Esophagus muscularis mucosa (tissue), 4 donors: ENCODE results near the gene DMRTC2. TPM values are rescaled to one million over a fixed set of nuclear protein-coding genes. Genes with fewer than 3 reads are reported as not detected.
A peak's percentile ranks its signal among the peaks of the same experiment; 100 is the strongest.

Experiments
- DNase-seq: peaks from one replicate; pipeline ENCODE4 v3.0.0-alpha.2; 2017; ENCODE audit errors: extremely low spot score
- H3K27ac ChIP-seq, 4 donors: fragments of 200-600 bp; sonication (generic); replicated peaks in 1 of 4; 1 replicate in 3 of 4; 2 replicates in 1 of 4; pipeline ENCODE4 v1.5.1; 2016 to 2019; ENCODE audit warnings: mild to moderate bottlenecking in 1 of 4
- H3K27me3 ChIP-seq, 4 donors: fragments of 200-600 bp; sonication (generic); one replicate each; pipeline versions ENCODE4 v1.5.1 to v1.6.0; 2016 to 2019
- H3K36me3 ChIP-seq, 4 donors: fragments of 200-600 bp; sonication (generic); one replicate each; pipeline ENCODE4 v1.5.1; 2016 to 2019
- H3K4me1 ChIP-seq, 4 donors: fragments of 200-600 bp; sonication (generic); one replicate each; pipeline ENCODE4 v1.5.1; 2016 to 2019
- H3K4me3 ChIP-seq, 4 donors: fragments of 200-600 bp; sonication (generic); 1 replicate in 2 of 4; 2 replicates in 2 of 4; pipeline ENCODE4 v1.5.1; 2016 to 2019; ENCODE audit warnings: mild to moderate bottlenecking in 4 of 4, moderate library complexity in 1 of 4
- H3K9me3 ChIP-seq, 4 donors: fragments of 200-600 bp; sonication (generic); 1 replicate in 3 of 4; 2 replicates in 1 of 4; pipeline ENCODE4 v1.5.1; 2016 to 2019
- EP300 ChIP-seq: sonication (generic); formaldehyde crosslinking; IDR thresholded peaks from one replicate; pipeline ENCODE4 v1.6.1; 2017; ENCODE audit warnings: antibody characterized with exemption
- POLR2A ChIP-seq: fragments of 450-650 bp; IDR thresholded peaks from one replicate; pipeline ENCODE4 v1.6.1; 2017; ENCODE audit warnings: antibody characterized with exemption, moderate library complexity, mild to moderate bottlenecking, low read depth
- POLR2AphosphoS5 ChIP-seq, 2 donors: sonication (generic); formaldehyde crosslinking; IDR thresholded peaks; one replicate each; pipeline ENCODE4 v1.6.1; 2017; ENCODE audit warnings: antibody characterized with exemption in 2 of 2
- WGBS: methylation state at CpG from one replicate; pipeline ENCODE4 v1.1.5; 2018; 5-methylcytosine and 5-hydroxymethylcytosine counted together
- intact Hi-C: fragments of 100-400 bp; cut with DNase I; formaldehyde crosslinking; loops from one replicate; pipeline ENCODE4 v1.15.1; 2023
- total RNA-seq, 4 donors: library from RNA; depleted of rRNA; stranded (reverse); fragments of >200 nt; gene quantifications; one replicate each; pipeline versions ENCODE4 v1.1.0 to v1.2.1, GENCODE V29; 2016
- TF ChIP-seq, protein P1 (sequence below), 3 experiments: fragments of 200-600 bp in 2 of 3; fragments of 450-650 bp in 1 of 3; sonication (generic) in 2 of 3; IDR thresholded peaks; one replicate each; pipeline ENCODE4 v1.5.1; 2017 to 2019; ENCODE audit warnings: antibody characterized with exemption in 3 of 3, mild to moderate bottlenecking in 2 of 3, moderate library complexity in 1 of 3

Gene DMRTC2
- total RNA-seq, 4 donors from 2014 or later, result not detected

- Histone ChIP-seq H3K27me3 (no peaks in the 10 kb centered on the region), H3K36me3 (peaks cover 26 to 90% (median 82%) of the 10 kb centered on the region in 4 donors), H3K27ac (no peak overlapping the region), H3K4me1 (peaks cover 17 to 47% (median 19%) of the 10 kb centered on the region in 4 donors), H3K9me3 (no peaks in the 10 kb centered on the region), H3K4me3 (no peak overlapping the region)
- TF ChIP-seq POLR2A (no peak), POLR2AphosphoS5 (IDR thresholded peaks at IDR 0.05) (no peak), EP300 (no peak)
- TF ChIP-seq, protein P1, sequence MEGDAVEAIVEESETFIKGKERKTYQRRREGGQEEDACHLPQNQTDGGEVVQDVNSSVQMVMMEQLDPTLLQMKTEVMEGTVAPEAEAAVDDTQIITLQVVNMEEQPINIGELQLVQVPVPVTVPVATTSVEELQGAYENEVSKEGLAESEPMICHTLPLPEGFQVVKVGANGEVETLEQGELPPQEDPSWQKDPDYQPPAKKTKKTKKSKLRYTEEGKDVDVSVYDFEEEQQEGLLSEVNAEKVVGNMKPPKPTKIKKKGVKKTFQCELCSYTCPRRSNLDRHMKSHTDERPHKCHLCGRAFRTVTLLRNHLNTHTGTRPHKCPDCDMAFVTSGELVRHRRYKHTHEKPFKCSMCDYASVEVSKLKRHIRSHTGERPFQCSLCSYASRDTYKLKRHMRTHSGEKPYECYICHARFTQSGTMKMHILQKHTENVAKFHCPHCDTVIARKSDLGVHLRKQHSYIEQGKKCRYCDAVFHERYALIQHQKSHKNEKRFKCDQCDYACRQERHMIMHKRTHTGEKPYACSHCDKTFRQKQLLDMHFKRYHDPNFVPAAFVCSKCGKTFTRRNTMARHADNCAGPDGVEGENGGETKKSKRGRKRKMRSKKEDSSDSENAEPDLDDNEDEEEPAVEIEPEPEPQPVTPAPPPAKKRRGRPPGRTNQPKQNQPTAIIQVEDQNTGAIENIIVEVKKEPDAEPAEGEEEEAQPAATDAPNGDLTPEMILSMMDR (IDR thresholded peaks at IDR 0.05), result no peak
- intact Hi-C loops, result no loop called here
- WGBS, result 89% methylated on average over 11 of the region's 12 CpGs
- no peak for DNase-seq
These were observed 24.1 kb downstream of the DMRTC2 start for GRCh38 chr19:41868989-41869300.

GRCh38 chr19:41869374-41869955 lies 24.6 kb downstream of the DMRTC2 start:
- no peak overlapping the region for H3K27ac ChIP-seq
- TF ChIP-seq EP300 (no peak), POLR2AphosphoS5 (IDR thresholded peaks at IDR 0.05) (no peak), POLR2A (no peak)
- TF ChIP-seq, protein P1 (IDR thresholded peaks at IDR 0.05), result no peak
- 78% methylated on average over 11 of the region's 13 CpGs for WGBS

DNA sequence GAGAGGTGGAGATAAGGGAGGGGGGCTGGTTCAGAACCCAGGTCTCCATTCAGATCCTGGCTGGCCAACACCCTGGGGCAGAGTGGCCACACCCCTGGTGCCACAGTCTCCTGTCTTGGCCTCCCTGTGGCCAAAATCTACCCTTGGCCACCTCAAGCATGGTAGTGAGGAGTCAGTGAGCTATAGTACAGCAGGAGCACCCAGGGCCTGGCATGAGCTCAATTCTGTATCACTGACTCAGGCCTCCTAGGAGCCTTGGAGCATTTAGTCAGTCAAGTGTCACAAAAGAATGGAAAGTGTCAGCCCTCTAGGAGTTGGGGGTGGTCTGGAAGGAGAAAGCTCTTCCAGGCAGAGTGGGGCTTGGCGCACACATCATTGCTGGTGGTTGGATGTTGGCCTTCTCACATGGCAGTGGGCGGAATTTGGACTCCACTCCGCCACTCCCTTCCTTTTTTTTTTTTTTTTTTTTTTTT lies 25.6 kb downstream of the DMRTC2 start:
- intact Hi-C loops, result loop anchor here (5.0 kb wide), 2 partner anchors 67 to 87 kb away; partner anchors contain the start of gene RABAC1
- no peak for DNase-seq
- Histone ChIP-seq H3K36me3 (peaks cover 11 to 75% (median 67%) of the 10 kb centered on the region in 4 donors), H3K27me3 (no peaks in the 10 kb centered on the region), H3K4me1 (peaks cover 8 to 34% (median 15%) of the 10 kb centered on the region in 4 donors), H3K9me3 (no peaks in the 10 kb centered on the region), H3K4me3 (no peak overlapping the region), H3K27ac (no peak overlapping the region)
- WGBS, result 62% methylated on average over 3 of the region's 3 CpGs
- TF ChIP-seq POLR2A (no peak), POLR2AphosphoS5 (IDR thresholded peaks at IDR 0.05) (no peak), EP300 (no peak)
- TF ChIP-seq, protein P1 (IDR thresholded peaks at IDR 0.05), result no peak

More at GRCh38 chr19:41869374-41869955, 24.6 kb downstream of the DMRTC2 start:
- Histone ChIP-seq H3K9me3 (no peaks in the 10 kb centered on the region), H3K36me3 (peaks cover 21 to 84% (median 77%) of the 10 kb centered on the region in 4 donors), H3K27me3 (no peaks in the 10 kb centered on the region), H3K4me3 (no peak overlapping the region), H3K4me1 (peaks cover 14 to 42% (median 16%) of the 10 kb centered on the region in 4 donors)
- no peak for DNase-seq
- intact Hi-C loops, result no loop called here

GRCh38 chr19:41871573-41872383 lies 26.9 kb downstream of the DMRTC2 start:
- Histone ChIP-seq H3K27me3 (no peaks in the 10 kb centered on the region), H3K4me1 (peaks cover 0 to 23% (median 13%) of the 10 kb centered on the region in 4 donors), H3K4me3 (no peak overlapping the region), H3K36me3 (peaks cover 10 to 63% (median 56%) of the 10 kb centered on the region in 4 donors), H3K27ac (no peak overlapping the region), H3K9me3 (no peaks in the 10 kb centered on the region)
- 62% methylated on average over 13 of the region's 16 CpGs for WGBS
- TF ChIP-seq, protein P1 (IDR thresholded peaks at IDR 0.05), result no peak
- peak in 1 of 2 donors; percentile 6 for TF ChIP-seq POLR2AphosphoS5 (IDR thresholded peaks at IDR 0.05)
- no peak for DNase-seq
- intact Hi-C loops, result loop anchor here (5.0 kb wide), 2 partner anchors 66 to 86 kb away; partner anchors contain the start of gene RABAC1
